HG03108 (cell line): ENCODE data around the gene CELF2.
"Not testable (repeated sequence)": the region's sequence is repeated elsewhere in the genome, so short reads cannot be mapped to it uniquely, and the experiment has no call there.

Experiments used
- ATAC-seq: cut with Tn5 transposase; IDR thresholded peaks from one replicate; pipeline ENCODE4 v1.9.1; 2021; ENCODE audit warnings: moderate library complexity; ENCODE audit not compliant: unreplicated experiment

The CELF2 gene

DNA sequence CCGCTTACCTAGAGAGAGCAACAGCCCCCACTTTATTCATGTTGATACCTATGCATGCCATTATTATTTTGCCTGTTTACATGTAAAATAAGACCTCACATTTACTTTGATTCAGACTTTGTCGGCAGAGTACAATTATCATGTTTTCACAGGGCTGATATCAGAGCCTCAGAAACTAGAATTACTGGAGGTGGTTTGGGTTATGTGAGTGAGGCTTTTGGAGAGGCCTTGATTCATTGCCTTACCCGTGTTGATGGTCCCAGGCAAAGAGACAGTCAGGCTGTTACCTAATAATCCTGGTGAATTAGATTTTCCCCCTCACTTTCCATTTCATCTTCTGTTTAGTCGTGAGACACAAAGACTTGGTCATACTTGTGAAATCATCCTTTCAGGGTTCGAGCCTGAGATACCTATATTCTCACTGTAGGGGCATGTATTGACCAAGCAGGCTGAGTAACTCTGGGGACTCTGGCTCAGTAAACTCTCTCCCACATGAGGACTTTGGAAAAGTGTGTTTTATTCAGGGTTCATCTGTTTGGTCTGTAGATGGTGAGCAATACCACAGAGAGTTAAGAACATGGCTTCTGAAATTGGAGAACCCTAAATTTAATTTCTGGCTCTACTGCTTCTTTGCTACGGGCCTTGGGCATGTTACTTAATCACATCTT is 150.9 kb downstream of the CELF2 start:
- no peak for ATAC-seq

DNA sequence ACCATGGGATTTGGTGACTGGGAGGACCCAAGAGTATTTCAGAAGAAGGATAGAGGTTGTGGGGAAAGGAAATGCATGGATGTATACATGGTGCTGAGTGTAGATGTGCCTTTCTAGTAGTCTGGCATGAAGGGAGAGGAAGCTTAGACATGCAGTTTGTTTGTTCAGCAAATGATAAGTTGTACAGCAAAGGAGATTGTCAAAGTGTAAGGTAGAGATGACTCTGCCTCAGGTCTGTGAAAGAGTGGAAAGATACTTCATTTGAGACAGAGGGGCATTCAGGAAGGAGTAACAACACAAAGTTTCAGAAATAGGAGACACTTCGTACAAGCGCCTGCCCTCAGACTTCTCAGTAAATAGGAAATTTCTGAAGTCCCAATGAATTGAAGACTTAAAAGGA is 152.3 kb downstream of the CELF2 start:
- no peak for ATAC-seq

DNA sequence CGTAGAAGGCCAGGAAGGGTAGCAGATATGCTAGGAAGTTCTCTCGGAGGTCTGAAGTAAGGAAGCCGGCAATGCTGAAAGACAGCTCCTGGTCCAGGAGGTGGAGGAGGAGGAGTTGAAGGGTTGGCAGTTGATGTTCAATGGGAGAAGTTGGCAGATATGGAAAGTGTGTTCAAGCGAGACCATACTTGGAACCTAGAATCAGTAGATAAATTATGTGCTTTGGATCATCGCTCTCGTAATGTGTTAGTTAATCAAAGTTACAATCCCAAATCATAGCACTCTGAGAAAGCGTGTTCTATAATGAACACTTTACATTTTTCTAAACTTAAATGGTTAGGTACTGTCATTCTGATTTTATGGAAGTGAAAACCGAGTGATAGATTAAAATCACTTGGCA is 152.9 kb downstream of the CELF2 start:
- ATAC-seq: no peak

DNA sequence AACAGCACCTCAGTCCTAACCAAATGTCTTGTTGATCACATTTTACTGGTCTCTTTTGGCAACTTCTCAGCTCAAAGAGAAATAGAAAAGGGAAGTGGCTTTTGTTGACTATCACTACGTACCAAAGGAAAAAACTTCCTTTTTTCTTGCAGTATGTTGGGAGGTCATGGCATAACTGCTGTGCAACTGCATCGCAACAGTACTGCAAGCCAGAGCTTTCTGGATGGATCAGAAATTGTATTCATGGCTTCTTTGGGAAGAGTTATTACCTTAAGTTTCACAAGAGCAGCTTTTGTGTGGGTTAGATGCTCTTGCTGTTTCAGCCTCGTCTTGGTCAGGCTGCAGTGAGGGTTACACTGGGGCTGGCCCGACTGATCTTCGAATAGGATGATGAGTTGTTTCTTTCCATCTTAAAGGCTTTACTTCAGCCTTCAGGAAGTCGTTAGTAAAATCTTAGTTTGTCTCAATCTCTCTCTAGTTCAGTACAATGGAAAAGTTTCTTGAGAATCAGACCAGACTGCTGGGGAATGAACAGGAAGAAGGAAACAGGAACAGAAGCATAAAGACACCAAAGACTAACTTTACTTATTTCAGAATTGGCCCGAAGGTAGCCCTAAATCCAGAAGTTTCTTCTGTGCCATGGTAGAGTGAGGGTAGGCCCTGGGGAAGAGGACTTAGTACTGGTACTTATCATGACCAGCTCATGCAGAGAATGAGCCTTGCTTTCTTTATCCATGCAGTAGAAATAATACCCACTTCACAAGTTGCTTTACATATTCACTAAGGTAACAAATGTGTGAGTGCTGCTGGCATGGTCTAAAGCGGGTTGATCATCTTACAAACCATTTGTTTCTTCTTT is 153.6 kb downstream of the CELF2 start:
- ATAC-seq: peak; percentile 25

DNA sequence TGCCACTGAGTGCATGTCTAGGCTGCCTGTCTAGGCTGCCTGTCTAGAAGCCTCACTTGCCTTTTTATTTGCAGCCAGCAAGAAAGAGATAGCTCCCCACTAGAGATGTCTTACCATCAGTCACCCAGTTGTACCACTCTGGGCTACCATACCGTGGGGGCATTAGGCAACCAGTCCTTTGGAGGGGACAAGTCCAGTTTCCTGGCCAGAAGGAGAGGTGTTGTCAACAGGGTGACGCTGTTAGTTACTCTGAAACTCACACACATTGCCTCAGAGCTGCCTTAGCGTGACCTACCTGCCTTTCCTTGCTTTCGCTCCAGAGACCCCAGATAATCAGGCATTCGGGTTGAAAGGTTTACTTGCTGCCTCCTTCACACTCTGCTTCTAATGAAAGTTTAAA is 155.4 kb downstream of the CELF2 start:
- no peak for ATAC-seq

DNA sequence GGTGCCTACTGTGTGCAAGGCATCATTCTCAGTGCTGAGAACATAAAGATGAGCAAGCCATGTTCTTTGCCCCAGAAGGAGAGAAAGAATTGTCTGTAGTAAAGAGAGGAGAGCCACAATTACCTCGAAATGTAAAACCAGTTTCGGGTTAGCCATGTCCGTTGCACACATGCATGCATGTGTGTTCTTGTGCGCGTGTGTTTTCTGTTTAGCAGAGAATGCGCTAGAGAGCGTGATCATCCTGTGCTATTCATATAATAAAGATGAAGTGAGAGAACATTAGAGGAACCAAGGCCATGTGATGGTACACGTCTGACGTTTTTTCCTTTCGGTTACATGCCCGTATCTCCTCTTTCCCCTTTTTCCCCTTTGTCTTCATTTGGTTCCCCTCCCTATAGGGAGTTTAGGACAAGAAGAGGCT is 158.2 kb downstream of the CELF2 start:
- ATAC-seq: peak; percentile 33

DNA sequence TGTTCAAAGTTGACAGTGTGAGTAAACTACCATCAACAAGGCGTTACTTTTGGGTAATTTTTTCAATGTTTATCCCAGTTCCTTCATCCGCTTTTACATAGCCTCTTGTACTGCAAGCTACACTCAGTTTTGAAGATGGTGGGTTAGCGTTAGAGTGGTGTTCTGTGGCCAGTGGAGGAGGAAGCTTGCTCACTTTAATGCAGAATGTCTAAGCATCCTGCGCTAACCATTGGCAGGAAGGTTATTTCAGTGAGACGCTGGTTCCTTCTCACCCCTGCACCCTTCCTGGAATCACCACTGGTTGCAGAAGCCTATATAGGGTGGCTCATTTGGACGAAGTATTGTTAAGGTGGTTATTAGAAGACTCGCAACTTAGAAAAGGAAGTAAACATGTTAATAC is 159.1 kb downstream of the CELF2 start:
- ATAC-seq: no peak

DNA sequence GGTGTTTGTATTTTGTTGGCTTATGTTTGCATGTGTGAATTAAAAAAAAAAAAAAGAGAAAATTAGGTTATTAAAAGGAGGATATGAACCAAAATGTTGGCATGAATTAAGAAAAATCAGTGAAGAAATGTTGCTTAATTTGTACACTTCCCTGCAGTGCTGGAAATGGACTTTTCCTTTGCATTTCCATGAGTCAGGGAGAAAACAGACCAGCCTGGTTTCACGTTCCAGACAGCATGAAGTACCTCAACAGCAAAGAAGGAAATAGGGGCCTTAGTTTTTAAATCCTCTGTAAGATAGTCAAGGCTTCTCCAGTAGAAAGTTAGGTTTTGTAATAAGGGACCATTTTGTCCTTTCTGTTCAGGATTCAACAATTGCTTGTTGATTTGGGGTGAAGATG is 159.7 kb downstream of the CELF2 start:
- no peak for ATAC-seq

DNA sequence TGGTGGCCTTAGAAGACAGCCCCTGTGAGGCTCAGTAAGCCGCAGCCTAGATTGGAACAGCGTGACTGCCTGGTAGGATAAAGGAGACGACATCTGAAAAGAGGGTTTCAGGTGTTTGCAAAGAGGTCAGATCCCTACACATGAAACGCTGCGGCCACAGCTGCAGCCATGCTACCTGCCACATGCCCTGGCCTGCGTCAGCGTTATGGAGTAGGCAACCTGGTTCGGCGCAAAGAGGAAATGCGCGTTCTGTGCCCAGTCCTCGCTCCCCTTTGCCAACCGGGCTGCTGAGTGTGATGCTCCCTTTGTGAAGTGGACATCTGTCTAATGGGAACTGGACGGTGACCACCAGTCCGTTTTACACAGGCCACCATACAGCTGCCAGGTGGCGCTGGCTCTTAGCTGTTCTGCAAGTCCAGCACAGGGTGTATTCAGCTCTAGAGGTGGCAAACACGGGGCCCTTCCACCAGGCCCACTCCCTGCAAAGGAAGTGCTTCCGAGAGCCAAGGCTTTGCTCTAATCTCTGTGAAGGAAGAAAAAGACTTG is 160.3 kb downstream of the CELF2 start:
- ATAC-seq: peak; percentile 18

DNA sequence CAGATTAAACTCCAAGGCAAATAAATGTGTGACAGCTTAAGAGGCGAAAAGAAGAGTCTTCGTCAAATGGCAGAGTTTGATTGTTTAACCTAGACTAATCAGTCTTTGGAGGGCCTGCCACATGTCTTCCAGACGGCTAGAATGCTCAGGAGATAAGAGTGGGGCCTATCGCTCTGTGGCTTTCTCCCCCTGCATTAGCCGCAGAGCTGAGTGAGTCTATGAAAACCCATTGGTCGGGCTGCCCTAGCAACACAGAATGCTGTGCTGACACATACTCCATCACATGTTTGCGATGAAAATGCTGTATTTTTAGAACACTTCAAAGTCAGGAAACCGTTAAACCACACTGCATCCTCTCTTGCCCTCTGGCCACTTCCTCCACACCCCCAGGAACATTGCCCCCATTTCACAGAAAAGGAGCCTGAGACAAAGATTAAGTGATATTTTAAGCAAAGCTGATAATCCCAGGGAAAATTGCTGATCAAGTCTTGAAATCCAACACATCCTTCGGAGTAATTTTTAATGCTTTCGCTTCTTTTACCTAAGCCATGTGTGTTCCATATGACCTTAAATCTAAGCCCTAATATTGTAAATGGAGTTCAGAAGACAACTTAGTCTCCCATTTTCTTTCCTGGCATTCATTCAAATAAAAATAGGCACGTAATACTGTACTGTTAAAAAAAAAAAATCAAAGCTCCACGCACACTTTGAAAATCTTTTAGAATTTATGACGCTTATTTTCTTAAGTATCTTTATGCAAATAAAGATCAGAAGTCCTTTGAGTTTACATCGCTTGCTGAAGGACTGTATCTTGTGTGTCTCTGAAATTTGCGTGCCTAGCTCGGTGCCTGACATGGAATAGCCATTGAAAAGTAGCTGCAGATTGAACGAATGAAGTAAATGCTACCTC is 161.2 kb downstream of the CELF2 start:
- ATAC-seq: peak; percentile 77

DNA sequence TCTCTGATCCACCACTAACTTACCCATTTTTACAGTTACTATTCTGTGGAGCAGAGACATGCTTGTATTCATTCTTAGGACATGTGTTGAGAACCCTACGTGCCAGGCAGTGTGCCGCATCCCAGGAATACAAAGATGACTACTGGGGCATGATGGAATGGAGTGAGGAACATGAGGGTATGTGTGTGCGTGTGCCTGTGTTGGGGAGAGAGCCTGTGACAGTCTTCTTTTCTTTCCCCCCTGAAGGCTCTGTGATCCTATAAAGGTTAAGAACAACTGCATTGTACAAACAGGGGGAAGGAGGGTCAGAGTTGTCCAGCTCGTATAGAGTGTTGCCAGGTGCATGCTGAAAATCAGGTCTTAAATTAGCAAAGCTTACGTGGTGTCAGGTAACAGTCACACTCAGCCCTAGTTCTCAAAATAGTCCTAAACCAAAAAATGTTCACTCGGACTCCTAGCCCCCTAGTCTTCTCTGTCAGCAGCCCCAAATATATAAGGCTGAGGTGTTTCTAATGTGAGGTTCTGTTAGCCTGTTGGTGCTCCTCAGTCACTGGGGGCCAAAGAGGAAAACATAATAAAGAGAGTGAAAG is 161.9 kb downstream of the CELF2 start:
- no peak for ATAC-seq

DNA sequence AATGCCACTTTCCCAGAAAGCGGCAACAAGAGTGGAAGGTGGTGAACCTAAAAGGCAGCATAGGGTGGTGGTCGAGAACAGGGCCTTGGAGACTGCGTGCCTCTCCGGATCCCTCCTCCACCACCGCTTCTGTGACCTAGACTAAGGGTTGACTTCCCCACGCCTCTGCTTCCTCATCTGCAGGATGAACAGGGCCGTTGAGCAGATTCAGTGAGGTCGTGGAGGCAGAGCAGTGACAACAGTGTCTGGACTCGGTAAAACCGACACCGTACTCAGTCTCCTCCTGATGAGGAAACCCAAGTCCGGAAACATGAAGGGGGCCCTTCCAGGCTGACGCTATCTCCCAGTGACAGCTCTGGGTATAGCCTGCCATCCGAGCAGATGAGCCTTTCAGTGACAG is 162.6 kb downstream of the CELF2 start:
- ATAC-seq: no peak

DNA sequence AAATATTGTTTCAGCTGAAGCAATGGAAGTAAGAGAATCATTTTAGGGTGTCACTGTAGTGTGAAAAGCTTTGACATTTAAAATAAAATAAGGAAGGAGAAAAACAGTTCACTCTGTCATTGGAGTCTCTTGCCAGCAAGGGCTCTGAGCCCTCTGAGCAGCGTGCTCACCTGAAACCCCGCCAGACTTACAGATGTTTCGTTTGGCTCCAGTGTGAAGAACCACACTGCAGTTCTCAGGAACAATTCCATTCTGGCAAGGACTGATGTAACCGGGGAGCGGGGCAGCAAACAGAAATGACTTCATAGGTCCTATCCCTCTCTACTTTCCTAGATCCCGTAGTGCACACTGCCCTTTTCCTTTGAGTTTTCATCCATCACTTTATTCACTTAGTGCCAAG is 164.3 kb downstream of the CELF2 start:
- ATAC-seq: no peak

DNA sequence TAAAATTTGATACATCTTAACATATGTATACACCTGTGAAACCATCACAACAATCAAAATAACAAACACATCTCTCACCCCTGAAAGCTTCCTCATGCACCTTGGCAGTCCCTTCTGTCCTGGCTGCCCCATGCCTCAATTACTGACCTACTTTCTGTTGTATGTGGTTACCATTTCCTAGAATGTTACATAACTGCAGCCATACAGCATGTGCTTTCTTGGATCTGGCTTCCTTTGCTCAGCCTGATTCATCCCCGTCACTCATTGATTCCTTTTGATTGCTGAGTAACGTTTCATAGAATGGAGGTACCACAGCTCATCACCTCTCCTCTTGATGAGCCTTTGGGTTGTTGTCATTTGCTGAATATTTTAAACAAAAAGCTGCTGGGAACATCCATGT is 165.3 kb downstream of the CELF2 start:
- no peak for ATAC-seq

DNA sequence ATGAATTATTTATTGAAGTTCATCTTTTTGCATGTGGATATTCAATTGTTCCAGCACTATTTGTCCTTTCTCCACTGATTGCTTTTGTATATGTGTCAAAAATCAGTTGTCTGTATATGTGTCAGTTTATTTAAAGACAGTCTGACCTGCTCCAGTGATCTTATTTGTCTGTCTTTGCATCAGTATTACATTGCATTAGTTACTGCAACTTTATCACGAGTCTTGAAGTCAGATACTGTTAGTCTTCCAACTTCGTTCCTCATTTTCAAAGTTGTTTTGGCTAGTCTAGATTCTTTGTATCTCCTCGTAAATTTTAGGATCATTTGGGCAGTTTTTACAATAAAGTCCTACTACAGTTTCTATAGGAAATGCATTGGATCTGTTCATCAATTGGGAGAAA is 166.4 kb downstream of the CELF2 start:
- no peak for ATAC-seq

DNA sequence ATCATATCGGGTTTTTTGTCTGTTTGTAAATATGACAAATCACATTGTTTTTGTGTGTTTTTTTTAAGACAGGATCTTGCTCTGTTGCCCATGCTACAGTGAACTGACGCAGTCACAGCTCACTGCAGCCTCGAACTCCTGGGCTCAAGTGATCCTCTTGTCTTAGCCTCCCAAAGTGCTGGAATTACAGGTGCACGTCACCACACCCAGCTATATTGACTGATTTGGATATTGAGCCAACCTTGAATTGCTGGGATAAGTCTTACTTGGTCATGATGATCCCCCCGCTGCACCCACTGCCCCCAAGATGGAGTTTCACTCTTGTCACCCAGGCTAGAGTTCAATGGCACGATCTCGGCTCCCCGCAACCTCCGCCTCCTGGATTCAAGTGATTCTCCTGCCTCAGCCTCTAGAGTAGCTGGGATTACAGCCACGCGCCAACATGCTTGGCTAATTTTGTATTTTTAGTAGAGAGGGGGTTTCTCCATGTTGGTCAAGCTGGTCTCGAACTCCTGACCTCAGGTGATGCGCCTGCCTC is 167.5 kb downstream of the CELF2 start:
- not testable (repeated sequence) for ATAC-seq

DNA sequence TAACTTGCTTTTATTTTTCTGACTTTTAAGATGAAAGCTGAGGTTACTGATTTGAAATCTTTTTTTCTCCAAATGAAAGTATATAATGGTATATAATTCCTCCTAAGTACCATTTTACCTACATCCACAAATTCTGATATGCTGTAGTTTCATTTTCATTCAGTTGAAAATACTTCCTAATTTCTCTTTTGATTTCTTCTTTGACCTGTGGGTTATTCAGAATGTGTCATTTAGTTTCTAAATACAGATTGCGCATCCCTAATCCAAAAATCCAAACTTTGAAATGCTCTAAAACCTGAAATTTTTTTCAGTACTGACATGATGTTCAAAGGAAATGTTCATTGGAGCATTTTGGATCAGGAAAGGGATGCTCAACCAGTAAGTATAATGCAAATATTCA is 168.7 kb downstream of the CELF2 start:
- ATAC-seq: no peak

DNA sequence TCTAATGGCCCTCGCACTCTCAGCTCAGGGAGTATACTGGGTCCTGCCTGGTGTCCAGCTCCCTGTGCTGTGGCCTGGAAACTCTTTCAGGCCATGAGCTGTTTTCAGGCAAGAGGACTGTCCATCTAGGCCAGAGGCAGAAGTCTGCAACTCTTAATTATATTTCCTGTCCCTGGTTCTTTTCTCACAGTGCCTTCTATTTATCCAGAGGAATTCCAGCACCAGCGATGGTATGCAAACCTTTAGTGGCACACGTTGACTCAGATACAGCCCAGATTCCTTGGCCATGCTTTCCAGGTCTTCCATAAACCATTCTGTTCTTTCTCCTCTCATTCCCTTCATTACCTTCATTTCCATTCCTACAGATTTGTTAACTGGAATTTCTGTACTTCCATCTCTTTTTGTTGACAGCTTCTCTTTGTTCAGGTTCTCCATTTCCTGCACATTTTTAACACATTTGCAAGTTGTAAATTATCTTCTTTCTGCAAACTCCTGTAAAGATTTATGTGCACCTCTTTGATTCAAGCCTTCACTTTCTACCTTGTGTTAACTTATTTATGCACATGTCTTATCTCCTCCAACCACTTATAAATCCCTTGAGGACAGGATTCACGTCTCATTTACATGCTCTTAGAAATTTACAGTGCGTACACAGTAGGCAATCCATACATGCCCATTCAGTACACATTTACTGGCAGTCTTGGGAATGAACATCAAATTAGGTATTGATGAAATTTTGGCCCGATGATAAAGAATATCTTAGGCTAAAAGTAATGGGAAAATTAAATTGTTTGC is 172.1 kb downstream of the CELF2 start:
- ATAC-seq: no peak

DNA sequence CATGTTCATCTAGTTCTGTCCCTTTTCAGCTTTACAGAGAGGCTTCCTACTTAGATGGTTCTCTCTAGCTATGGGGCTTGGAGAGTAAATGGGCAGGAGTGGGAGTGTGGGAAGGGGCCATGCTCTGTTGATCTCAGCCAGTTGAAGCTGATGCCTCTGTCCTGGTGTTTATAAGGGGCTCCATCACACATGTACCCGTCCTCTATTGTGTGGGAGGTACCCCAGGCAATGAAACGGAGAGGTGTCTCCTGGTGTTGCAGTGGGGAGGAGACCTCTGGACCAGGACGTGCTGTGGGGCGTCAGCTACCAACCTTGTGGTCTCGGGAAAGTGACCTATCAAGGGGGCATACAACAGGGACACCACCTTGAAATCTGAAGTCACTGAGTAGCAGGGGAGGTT is 173.5 kb downstream of the CELF2 start:
- ATAC-seq: no peak

DNA sequence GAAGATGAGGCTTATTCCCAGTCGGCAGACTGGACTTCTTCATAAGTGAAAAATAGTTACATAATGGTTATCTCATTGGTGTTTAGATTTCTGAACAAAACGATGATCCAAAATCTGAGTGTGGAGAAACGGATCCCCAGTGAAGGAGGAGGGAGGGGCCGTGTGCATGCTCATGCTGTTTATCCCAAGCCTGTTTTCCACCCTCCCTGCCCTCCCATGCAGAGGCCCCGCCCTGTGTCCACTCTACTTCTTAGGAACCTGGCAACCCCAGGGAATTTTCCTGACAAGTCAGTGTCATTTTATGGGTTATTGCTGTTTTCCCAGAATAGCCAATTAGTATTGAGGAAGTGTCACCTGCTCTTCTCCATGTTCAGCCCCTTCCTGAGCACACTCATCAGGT is 174.0 kb downstream of the CELF2 start:
- ATAC-seq: no peak
